K562 (cell line): Measurements from ENCODE around the gene EYA2. TPM values are rescaled to one million over a fixed set of nuclear protein-coding genes. Genes with fewer than 3 reads are reported as not detected.

Experiments used
- ATAC-seq: fragments of 200-7000 bp; cut with Tn5 transposase; 3 replicates; pipeline ENCODE4 v1.9.1; 2020; ENCODE audit warnings: moderate library complexity
- BruUV-seq: library from RNA; stranded (reverse); fragments of 400-500 nt; replicated peaks from 2 replicates; lab custom pipeline; 2021; lab: Mats Ljungman, UMichigan
- CTCF ChIA-PET: fragments of 300-600 bp; formaldehyde crosslinking; extraction: SDS; loops from one replicate; lab custom pipeline; 2021; ENCODE audit warnings: low intra/inter-chr PET ratio; lab: Yijun Ruan, JAX
- POLR2A ChIA-PET: fragments of 300-600, 350-650 bp; sonication (Branson Sonifier 250); formaldehyde crosslinking; extraction: SDS; loops from one replicate; lab custom pipeline; 2021; ENCODE audit warnings: antibody characterized with exemption, inconsistent platforms; lab: Yijun Ruan, JAX
- DNase-seq, 4 experiments: peaks; one replicate each; pipeline versions ENCODE4 v3.0.0 to v3.0.0-alpha.2; 2011 to 2018; ENCODE audit warnings: low spot score in 3 of 4, mixed read lengths in 3 of 4; ENCODE audit errors: extremely low read depth in 1 of 4
- FAIRE-seq: peaks from 2 replicates; lab custom pipeline; 2011; peaks lifted over from hg19 to GRCh38; lab: Jason Lieb, UNC
- H2AFZ ChIP-seq: 2 replicates; pipeline ENCODE4 v1.6.0; 2011; ENCODE audit warnings: low read depth, low read length, control low read depth, inconsistent platforms
- H3K27ac ChIP-seq: fragments of 200-600 bp; 3 replicates; pipeline ENCODE4 v1.8.0; 2011; ENCODE audit warnings: low read depth, mild to moderate bottlenecking, control low read depth, inconsistent platforms, low read length, moderate library complexity, mixed read lengths; ENCODE audit errors: extremely low read depth
- H3K27me3 ChIP-seq, 2 experiments: fragments of 300-600 bp in 1 of 2; 2 replicates in 1 of 2; 3 replicates in 1 of 2; pipeline versions ENCODE4 v1.6.0 to v1.8.0; 2011; ENCODE audit warnings: inconsistent platforms in 2 of 2, low read length in 2 of 2, mild to moderate bottlenecking in 1 of 2, mixed read lengths in 1 of 2, moderate library complexity in 1 of 2; ENCODE audit not compliant: control insufficient read depth in 2 of 2, insufficient read depth in 2 of 2
- H3K36me3 ChIP-seq: fragments of 300-600 bp; 3 replicates; pipeline ENCODE4 v1.8.0; 2011; ENCODE audit warnings: mild to moderate bottlenecking, low read length, inconsistent platforms; ENCODE audit not compliant: control insufficient read depth, insufficient read depth
- H3K4me1 ChIP-seq, 2 experiments: fragments of 200-600 bp in 1 of 2; replicated peaks in 1 of 2; 2 replicates in 1 of 2; 3 replicates in 1 of 2; pipeline versions ENCODE4 v1.5.1 to v1.8.0; 2011; ENCODE audit warnings: inconsistent platforms in 2 of 2, low read length in 2 of 2, mild to moderate bottlenecking in 1 of 2, mixed read lengths in 1 of 2, moderate library complexity in 1 of 2; ENCODE audit not compliant: control insufficient read depth in 2 of 2, insufficient read depth in 2 of 2
- H3K4me2 ChIP-seq: 2 replicates; pipeline ENCODE4 v1.6.1; 2011; ENCODE audit warnings: low read length, control low read depth, inconsistent platforms, mixed read lengths; ENCODE audit not compliant: insufficient read depth
- H3K4me3 ChIP-seq: fragments of 200-600 bp; sonication (generic), shearing (Covaris generic); 2 replicates; pipeline ENCODE4 v1.5.1; 2016; ENCODE audit warnings: control low read depth, inconsistent platforms
- H3K79me2 ChIP-seq: fragments of 200-600 bp; 3 replicates; pipeline ENCODE4 v1.8.0; 2011; ENCODE audit warnings: low read length, inconsistent platforms; ENCODE audit not compliant: control insufficient read depth, insufficient read depth
- H3K9ac ChIP-seq, 2 experiments: 2 replicates each; pipeline versions ENCODE4 v1.6.0 to v1.6.1; 2011; ENCODE audit warnings: low read depth in 2 of 2, low read length in 2 of 2, control low read depth in 1 of 2, inconsistent platforms in 1 of 2, mild to moderate bottlenecking in 1 of 2, mixed read lengths in 1 of 2; ENCODE audit not compliant: insufficient read depth in 1 of 2
- H3K9me1 ChIP-seq: one replicate; pipeline ENCODE4 v1.6.0; 2011; ENCODE audit warnings: inconsistent platforms, mild to moderate bottlenecking, low read length, moderate library complexity; ENCODE audit not compliant: control insufficient read depth, insufficient read depth
- H3K9me3 ChIP-seq: replicated peaks from 2 replicates; pipeline ENCODE4 v1.5.1; 2011; ENCODE audit warnings: low read depth, low read length, inconsistent platforms; ENCODE audit not compliant: control insufficient read depth, insufficient read depth
- H4K20me1 ChIP-seq: replicated peaks from 2 replicates; pipeline ENCODE4 v1.6.1; 2011; ENCODE audit warnings: low read length, inconsistent platforms, mixed read lengths; ENCODE audit not compliant: control insufficient read depth, insufficient read depth
- COPS2 ChIP-seq: fragments of 450-650 bp; conservative IDR thresholded peaks from 2 replicates; pipeline ENCODE4 v1.6.1; 2016; ENCODE audit warnings: mild to moderate bottlenecking, moderate library complexity
- ELF4 ChIP-seq: fragments of 450-650 bp; formaldehyde crosslinking; IDR thresholded peaks from 2 replicates; pipeline ENCODE4 v1.4.0; 2022; ENCODE audit warnings: missing genetic modification characterization
- ILK ChIP-seq: fragments of 450-650 bp; IDR thresholded peaks from 2 replicates; pipeline ENCODE4 v1.6.1; 2016; ENCODE audit warnings: missing genetic modification characterization, low read depth, mild to moderate bottlenecking, missing compliant biosample characterization, moderate library complexity, borderline replicate concordance
- MIER1 ChIP-seq: fragments of 450-650 bp; IDR thresholded peaks from 2 replicates; pipeline ENCODE4 v1.6.1; 2016; ENCODE audit warnings: antibody characterized with exemption, mild to moderate bottlenecking, low read depth
- PHF8 ChIP-seq: fragments of 200-600 bp; sonication (generic); IDR thresholded peaks from 2 replicates; pipeline ENCODE4 v1.6.1; 2012; ENCODE audit warnings: mixed run types, mild to moderate bottlenecking, inconsistent platforms, low read length, moderate library complexity, borderline replicate concordance
- RNF219 ChIP-seq: fragments of 250-450 bp; sonication (Bioruptor Pico); IDR thresholded peaks from 2 replicates; pipeline ENCODE4 v1.5.0; 2022; ENCODE audit warnings: mild to moderate bottlenecking
- TOE1 ChIP-seq, 2 experiments: fragments of 450-650 bp in 1 of 2; sonication (generic) in 1 of 2; formaldehyde crosslinking in 1 of 2; IDR thresholded peaks; 2 replicates each; pipeline versions ENCODE4 v1.7.1 to v1.8.0; 2016 to 2022; ENCODE audit warnings: borderline replicate concordance in 2 of 2, mild to moderate bottlenecking in 2 of 2, antibody characterized with exemption in 1 of 2, inconsistent platforms in 1 of 2, low read depth in 1 of 2, missing genetic modification reagents in 1 of 2, moderate library complexity in 1 of 2
- ZNF41 ChIP-seq: fragments of 250-450 bp; sonication (Bioruptor Pico); conservative IDR thresholded peaks from 2 replicates; pipeline ENCODE4 v1.4.0; 2020; ENCODE audit warnings: mild to moderate bottlenecking
- WGBS: fragments of 100-300 bp; shearing (Covaris generic); methylation state at CpG from one replicate; pipeline ENCODE4 v1.1.6; 2016; ENCODE audit warnings: low coverage, mixed read lengths; ENCODE audit not compliant: insufficient coverage; ENCODE audit errors: missing lambda C conversion rate; 5-methylcytosine and 5-hydroxymethylcytosine counted together
- in situ Hi-C: fragments of 300-500 bp; cut with MboI; formaldehyde crosslinking; loops from 4 replicates; pipeline ENCODE4 v1.15.0; 2018; ENCODE audit warnings: inconsistent platforms, mixed read lengths
- intact Hi-C: fragments of 100-400 bp; cut with micrococcal nuclease; formaldehyde crosslinking; loops from 2 replicates; pipeline ENCODE4 v1.14.2; 2022
- polyA plus RNA-seq, 8 experiments: library from polyadenylated mRNA; depleted of rRNA in 4 of 8; stranded (reverse) in 5 of 8; unstranded in 3 of 8; fragments of >200 nt; fragmentation: Nextera tagmentation in 2 of 8; fragmentation: Illumina TruSeq in 1 of 8; extraction: Ambion mirVana in 2 of 8; extraction: Trizol in 1 of 8; gene quantifications; 2 replicates each; pipeline versions ENCODE4 v1.2.1 to v1.2.3, GENCODE V29; 2011 to 2014; ENCODE audit warnings: inconsistent platforms in 1 of 8, missing spikeins in 1 of 8
- total RNA-seq, 7 experiments: library from RNA; depleted of rRNA in 6 of 7; stranded (reverse); fragments of >200 nt in 6 of 7; fragmentation: Illumina TruSeq in 2 of 7; extraction: Trizol in 2 of 7; gene quantifications; 2 replicates each; pipeline versions ENCODE4 v1.2.1 to v1.2.3, GENCODE V29; 2011 to 2021; ENCODE audit warnings: low replicate concordance in 1 of 7
- TF ChIP-seq, protein P1 (sequence below): fragments of 450-650 bp; IDR thresholded peaks from 2 replicates; pipeline ENCODE4 v1.6.1; 2016; ENCODE audit warnings: low read depth, mild to moderate bottlenecking, moderate library complexity
- TF ChIP-seq, protein P2 (sequence below): sonication (generic); formaldehyde crosslinking; IDR thresholded peaks from 2 replicates; pipeline ENCODE4 v1.4.0; 2020; ENCODE audit warnings: mild to moderate bottlenecking, missing genetic modification reagents

Gene EYA2
- total and polyA plus RNA-seq, 9 of the 15 experiments (the other 6 are each of a cell fraction or from before 2014, with no cell fraction given) = 0.03 TPM; not detected in 8

GRCh38 chr20:47213966-47214365, 319.3 kb downstream of the EYA2 start:
- no peaks in the 10 kb centered on the region for H3K9me1 ChIP-seq
- H4K20me1 ChIP-seq = peaks cover 18% of the 10 kb centered on the region; the same call in 1 of the 2 replicates
- in situ Hi-C loops (no loop called here), intact Hi-C loops (no loop called here)
- no peak overlapping the region for H3K27ac ChIP-seq
- no peak overlapping the region for H3K9ac ChIP-seq
- H3K4me2 ChIP-seq = no peak overlapping the region
- DNase-seq = no peak
- no peak overlapping the region for H2AFZ ChIP-seq
- TF ChIP-seq MIER1 = no peak
- TF ChIP-seq, protein P1, sequence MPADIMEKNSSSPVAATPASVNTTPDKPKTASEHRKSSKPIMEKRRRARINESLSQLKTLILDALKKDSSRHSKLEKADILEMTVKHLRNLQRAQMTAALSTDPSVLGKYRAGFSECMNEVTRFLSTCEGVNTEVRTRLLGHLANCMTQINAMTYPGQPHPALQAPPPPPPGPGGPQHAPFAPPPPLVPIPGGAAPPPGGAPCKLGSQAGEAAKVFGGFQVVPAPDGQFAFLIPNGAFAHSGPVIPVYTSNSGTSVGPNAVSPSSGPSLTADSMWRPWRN = no peak
- TF ChIP-seq, protein P2, sequence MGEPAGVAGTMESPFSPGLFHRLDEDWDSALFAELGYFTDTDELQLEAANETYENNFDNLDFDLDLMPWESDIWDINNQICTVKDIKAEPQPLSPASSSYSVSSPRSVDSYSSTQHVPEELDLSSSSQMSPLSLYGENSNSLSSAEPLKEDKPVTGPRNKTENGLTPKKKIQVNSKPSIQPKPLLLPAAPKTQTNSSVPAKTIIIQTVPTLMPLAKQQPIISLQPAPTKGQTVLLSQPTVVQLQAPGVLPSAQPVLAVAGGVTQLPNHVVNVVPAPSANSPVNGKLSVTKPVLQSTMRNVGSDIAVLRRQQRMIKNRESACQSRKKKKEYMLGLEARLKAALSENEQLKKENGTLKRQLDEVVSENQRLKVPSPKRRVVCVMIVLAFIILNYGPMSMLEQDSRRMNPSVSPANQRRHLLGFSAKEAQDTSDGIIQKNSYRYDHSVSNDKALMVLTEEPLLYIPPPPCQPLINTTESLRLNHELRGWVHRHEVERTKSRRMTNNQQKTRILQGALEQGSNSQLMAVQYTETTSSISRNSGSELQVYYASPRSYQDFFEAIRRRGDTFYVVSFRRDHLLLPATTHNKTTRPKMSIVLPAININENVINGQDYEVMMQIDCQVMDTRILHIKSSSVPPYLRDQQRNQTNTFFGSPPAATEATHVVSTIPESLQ (CRISPR knock-in tag) = no peak
- TF ChIP-seq TOE1 (IDR thresholded peaks at IDR 0.05; ENCODE audit: borderline replicate concordance) = no peak
- TF ChIP-seq TOE1 (CRISPR knock-in tag; IDR thresholded peaks at IDR 0.05; ENCODE audit: borderline replicate concordance, low read depth) = no peak
- no peak for TF ChIP-seq ELF4 (CRISPR knock-in tag)
- no peak for TF ChIP-seq COPS2
- TF ChIP-seq PHF8 = no peak
- TF ChIP-seq RNF219 = no peak
- TF ChIP-seq ZNF41 (CRISPR knock-in tag) = no peak
- no peak for TF ChIP-seq ILK (tag)
- no peak overlapping the region for H3K4me3 ChIP-seq
- no TSS peak for BruUV-seq
- ATAC-seq = no peak
- no peaks in the 10 kb centered on the region for H3K9me3 ChIP-seq
- 79% methylated on average over 9 of the region's 9 CpGs for WGBS
- CTCF ChIA-PET = no interaction called here
- FAIRE-seq = no peak
- POLR2A ChIA-PET = interaction anchor here (1.1 to 1.4 kb wide), 2 partner anchors 8 to 30 kb away, joined by 3 to 4 read pairs; no protein-coding TSS in a partner anchor
- H3K36me3 ChIP-seq = peaks cover 99% of the 10 kb centered on the region
- 0 out of 5 replicates have a peak, but pooled peaks cover 0 to under 1% of the 10 kb centered on the region in 2 experiments for H3K4me1 ChIP-seq
- peaks cover 49% of the 10 kb centered on the region for H3K79me2 ChIP-seq
- no peaks in the 10 kb centered on the region for H3K27me3 ChIP-seq
